Measurements from ENCODE around the gene KIAA1217.

DNA sequence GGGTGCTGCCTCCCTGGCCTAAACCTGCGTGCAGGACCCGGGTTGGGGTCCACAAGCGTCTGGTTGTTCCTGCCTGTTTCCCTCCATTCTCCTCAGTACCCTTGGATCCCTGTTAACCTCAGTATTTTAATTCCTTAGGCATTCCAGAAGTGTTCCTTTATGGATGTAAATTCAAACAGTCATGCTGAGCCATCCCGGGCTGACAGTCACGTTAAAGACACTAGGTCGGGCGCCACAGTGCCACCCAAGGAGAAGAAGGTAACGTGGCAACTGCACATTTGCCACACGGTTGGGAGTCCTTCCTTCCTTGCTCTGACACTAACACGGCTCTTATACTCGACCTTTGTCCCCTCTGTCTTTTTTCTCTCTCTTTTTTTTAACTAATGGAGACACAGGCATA, 327.7 kb downstream of the KIAA1217 start:
- TF ChIP-seq RNF2 (IDR thresholded peaks at IDR 0.05; ENCODE audit: borderline replicate concordance, low read depth), result no peak
- no peak for TF ChIP-seq JUN (IDR thresholded peaks at IDR 0.05)
- no peak for TF ChIP-seq POLR2A (IDR thresholded peaks at IDR 0.05; ENCODE audit: low read length)
- TF ChIP-seq EP300 (IDR thresholded peaks at IDR 0.05), result no peak
- TF ChIP-seq, protein P1, sequence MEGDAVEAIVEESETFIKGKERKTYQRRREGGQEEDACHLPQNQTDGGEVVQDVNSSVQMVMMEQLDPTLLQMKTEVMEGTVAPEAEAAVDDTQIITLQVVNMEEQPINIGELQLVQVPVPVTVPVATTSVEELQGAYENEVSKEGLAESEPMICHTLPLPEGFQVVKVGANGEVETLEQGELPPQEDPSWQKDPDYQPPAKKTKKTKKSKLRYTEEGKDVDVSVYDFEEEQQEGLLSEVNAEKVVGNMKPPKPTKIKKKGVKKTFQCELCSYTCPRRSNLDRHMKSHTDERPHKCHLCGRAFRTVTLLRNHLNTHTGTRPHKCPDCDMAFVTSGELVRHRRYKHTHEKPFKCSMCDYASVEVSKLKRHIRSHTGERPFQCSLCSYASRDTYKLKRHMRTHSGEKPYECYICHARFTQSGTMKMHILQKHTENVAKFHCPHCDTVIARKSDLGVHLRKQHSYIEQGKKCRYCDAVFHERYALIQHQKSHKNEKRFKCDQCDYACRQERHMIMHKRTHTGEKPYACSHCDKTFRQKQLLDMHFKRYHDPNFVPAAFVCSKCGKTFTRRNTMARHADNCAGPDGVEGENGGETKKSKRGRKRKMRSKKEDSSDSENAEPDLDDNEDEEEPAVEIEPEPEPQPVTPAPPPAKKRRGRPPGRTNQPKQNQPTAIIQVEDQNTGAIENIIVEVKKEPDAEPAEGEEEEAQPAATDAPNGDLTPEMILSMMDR (IDR thresholded peaks at IDR 0.05), result no peak
- TF ChIP-seq, protein P2, sequence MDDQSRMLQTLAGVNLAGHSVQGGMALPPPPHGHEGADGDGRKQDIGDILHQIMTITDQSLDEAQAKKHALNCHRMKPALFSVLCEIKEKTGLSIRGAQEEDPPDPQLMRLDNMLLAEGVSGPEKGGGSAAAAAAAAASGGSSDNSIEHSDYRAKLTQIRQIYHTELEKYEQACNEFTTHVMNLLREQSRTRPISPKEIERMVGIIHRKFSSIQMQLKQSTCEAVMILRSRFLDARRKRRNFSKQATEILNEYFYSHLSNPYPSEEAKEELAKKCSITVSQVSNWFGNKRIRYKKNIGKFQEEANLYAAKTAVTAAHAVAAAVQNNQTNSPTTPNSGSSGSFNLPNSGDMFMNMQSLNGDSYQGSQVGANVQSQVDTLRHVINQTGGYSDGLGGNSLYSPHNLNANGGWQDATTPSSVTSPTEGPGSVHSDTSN (IDR thresholded peaks at IDR 0.05), result no peak
- TF ChIP-seq NPAS2 (CRISPR knock-in tag; IDR thresholded peaks at IDR 0.05; ENCODE audit: borderline replicate concordance), result no peak
